ENCODE results near the gene CD53. TPM values are rescaled to one million over a fixed set of nuclear protein-coding genes. Genes with fewer than 3 reads are reported as not detected.
"Not testable (repeated sequence)": the region's sequence is repeated elsewhere in the genome, so short reads cannot be mapped to it uniquely, and the experiment has no call there.

Gene CD53
- total RNA-seq, 1 donor from 2014 or later: 18.4 TPM

GRCh38 chr1:110916669-110917306 is 43.8 kb downstream of the CD53 start:
- no peak for DNase-seq

DNA sequence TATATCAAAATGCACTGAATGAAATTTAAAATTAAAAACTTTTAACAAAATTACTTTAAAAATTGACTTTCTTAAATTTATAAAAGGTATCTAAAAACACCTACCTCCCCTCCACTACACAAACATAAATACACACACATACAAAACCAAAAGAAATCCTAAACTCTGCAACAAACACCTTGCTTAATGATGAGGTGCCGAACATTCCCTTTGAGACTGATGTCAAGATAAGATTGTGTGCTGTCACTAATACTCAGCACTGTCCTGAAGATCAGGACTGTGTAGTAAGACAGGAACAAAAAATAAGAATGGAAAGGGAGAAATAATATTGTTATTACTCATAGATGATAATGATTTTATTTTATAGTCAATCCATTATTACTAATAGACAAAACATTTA is 45.1 kb downstream of the CD53 start:
- DNase-seq: no peak

DNA sequence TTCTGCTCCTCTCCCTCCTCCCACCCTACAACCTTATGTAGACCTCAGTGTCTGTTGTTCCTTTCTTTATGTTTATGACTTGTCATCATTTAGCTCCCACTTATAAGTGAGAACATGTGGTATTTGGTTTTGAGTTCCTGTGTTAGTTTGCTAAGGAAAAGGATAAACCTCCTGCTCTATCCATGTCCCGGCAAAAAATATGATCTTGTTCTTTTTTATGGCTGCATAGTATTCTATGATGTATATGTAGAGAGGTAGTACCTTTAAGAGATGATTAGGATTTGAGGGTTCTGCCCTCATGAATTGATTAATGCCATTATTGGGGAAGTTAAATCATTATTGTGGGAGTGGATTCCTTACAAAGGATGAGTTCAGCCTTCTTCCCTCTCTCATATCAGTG is 49.0 kb downstream of the CD53 start:
- DNase-seq: no peak

- no peak for DNase-seq
These were observed 54.6 kb downstream of the CD53 start for GRCh38 chr1:110927484-110928075.

GRCh38 chr1:110928191-110928590 is 55.2 kb downstream of the CD53 start:
- DNase-seq: no peak

GRCh38 chr1:110928904-110929303 is 56.0 kb downstream of the CD53 start:
- DNase-seq: no peak

- DNase-seq: not testable (repeated sequence)
These were observed 58.1 kb downstream of the CD53 start for GRCh38 chr1:110931097-110931496.

GRCh38 chr1:110936567-110936966 is 63.6 kb downstream of the CD53 start:
- no peak for DNase-seq

GRCh38 chr1:110944806-110945205 is 71.9 kb downstream of the CD53 start:
- no peak for DNase-seq

DNA sequence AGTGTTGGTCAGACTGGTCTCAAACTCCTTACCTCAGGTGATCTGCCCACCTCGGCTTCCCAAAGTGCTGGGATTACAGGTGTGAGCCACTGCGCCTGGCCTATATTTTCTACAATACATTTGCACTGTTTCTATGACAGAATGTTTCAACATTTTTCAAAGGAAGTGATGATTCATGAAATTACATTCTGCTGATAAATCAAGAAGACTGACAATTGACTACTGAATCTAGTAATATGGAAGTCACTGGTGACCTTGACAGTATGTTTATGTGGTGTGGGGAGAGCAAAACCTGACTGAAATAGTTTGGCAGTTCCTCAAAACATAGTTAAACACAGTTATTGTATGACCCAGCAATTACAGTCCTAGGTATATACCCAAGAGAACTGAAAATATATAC is 72.7 kb downstream of the CD53 start:
- no peak for DNase-seq

- DNase-seq: no peak
These were observed 75.3 kb downstream of the CD53 start for GRCh38 chr1:110948038-110948810.

Other genes starting within 250 kb of the CD53 start
- gene KCNA3, start 198.2 kb upstream of the CD53 start, total RNA-seq: 0.30 TPM
- gene LRIF1, start 90.8 kb downstream of the CD53 start, total RNA-seq: 5.6 TPM

Data from skin of body (tissue), 2 donors.